Osteoblast (primary cell): ENCODE results near the gene AJM1. TPM values are rescaled to one million over a fixed set of nuclear protein-coding genes. Genes with fewer than 3 reads are reported as not detected.

Source experiments
- small RNA-seq: library from RNA; depleted of rRNA; stranded (forward); fragments of <200 nt; gene quantifications from one replicate; pipeline ENCODE3, GENCODE V24; 2012
- total RNA-seq: library from RNA; depleted of rRNA; stranded (reverse); fragments of >200 nt; gene quantifications from 2 replicates; pipeline ENCODE4 v1.2.3, GENCODE V29; 2012

Gene AJM1
- total RNA-seq, 1 donor = 1.1 TPM

Small RNA genes lying within 50 kb of the gene (small RNA-seq; reads per million reads assigned to genes)
- gene AL355987.2 (not detected), gene MIR4292 (not detected), gene MIR4479 (not detected)

Other genes starting within 250 kb of the AJM1 start
- gene EGFL7, start 179.6 kb upstream of the AJM1 start, total RNA-seq = 3.3 and 6.2 TPM in 2 replicates
- 26.5 and 30.0 TPM in 2 replicates for gene AGPAT2, start 155.0 kb upstream of the AJM1 start, total RNA-seq
- not detected in 2 replicates for gene DIPK1B, start 129.9 kb upstream of the AJM1 start, total RNA-seq
- gene LCN10, start 99.5 kb upstream of the AJM1 start, total RNA-seq = not detected in 2 replicates
- gene LCN6, start 94.0 kb upstream of the AJM1 start, total RNA-seq = not detected in 2 replicates
- gene LCN8, start 84.2 kb upstream of the AJM1 start, total RNA-seq = not detected in 2 replicates
- gene LCN15, start 78.0 kb upstream of the AJM1 start, total RNA-seq = not detected in 2 replicates
- 31.8 and 39.8 TPM in 2 replicates for gene TMEM141, start 51.1 kb upstream of the AJM1 start, total RNA-seq
- under 0.01 TPM in 1 of 2 replicates, not detected in the other for gene CCDC183, start 46.1 kb upstream of the AJM1 start, total RNA-seq
- gene RABL6, start 34.5 kb upstream of the AJM1 start, total RNA-seq = 64.2 and 64.8 TPM in 2 replicates
- gene PHPT1, start 6.9 kb downstream of the AJM1 start, total RNA-seq = 54.2 and 59.0 TPM in 2 replicates
- gene MAMDC4, start 9.9 kb downstream of the AJM1 start, total RNA-seq = 0.88 and 1.4 TPM in 2 replicates
- 126 and 173 TPM in 2 replicates for gene EDF1, start 23.8 kb downstream of the AJM1 start, total RNA-seq
- 6.2 and 6.8 TPM in 2 replicates for gene TRAF2, start 44.0 kb downstream of the AJM1 start, total RNA-seq
- gene FBXW5, start 102.3 kb downstream of the AJM1 start, total RNA-seq = 143 and 157 TPM in 2 replicates
- gene C8G, start 102.8 kb downstream of the AJM1 start, total RNA-seq = 1.2 TPM in 1 of 2 replicates, not detected in the other
- not detected in 2 replicates for gene LCN12, start 109.8 kb downstream of the AJM1 start, total RNA-seq
- 37.4 and 57.9 TPM in 2 replicates for gene PTGDS, start 135.0 kb downstream of the AJM1 start, total RNA-seq
- 4.4 and 5.4 TPM in 2 replicates for gene LCNL1, start 140.5 kb downstream of the AJM1 start, total RNA-seq
- gene PAXX, start 149.9 kb downstream of the AJM1 start, total RNA-seq = 13.3 and 16.6 TPM in 2 replicates
- gene CLIC3, start 154.1 kb downstream of the AJM1 start, total RNA-seq = 1.5 and 2.5 TPM in 2 replicates
- 19.4 and 20.3 TPM in 2 replicates for gene ABCA2, start 185.8 kb downstream of the AJM1 start, total RNA-seq
- gene FUT7, start 189.6 kb downstream of the AJM1 start, total RNA-seq = not detected in 2 replicates
- gene NPDC1, start 203.7 kb downstream of the AJM1 start, total RNA-seq = 10.0 and 10.1 TPM in 2 replicates
- not detected in 2 replicates for gene ENTPD2, start 211.6 kb downstream of the AJM1 start, total RNA-seq
- gene SAPCD2, start 228.1 kb downstream of the AJM1 start, total RNA-seq = 0.88 and 1.1 TPM in 2 replicates
- gene UAP1L1, start 235.0 kb downstream of the AJM1 start, total RNA-seq = 35.9 and 36.9 TPM in 2 replicates
- gene MAN1B1, start 244.5 kb downstream of the AJM1 start, total RNA-seq = 94.1 and 103 TPM in 2 replicates